ENCODE data around the gene GPBAR1. TPM values are rescaled to one million over a fixed set of nuclear protein-coding genes. Genes with fewer than 3 reads are reported as not detected.
"Not testable (repeated sequence)": the region's sequence is repeated elsewhere in the genome, so short reads cannot be mapped to it uniquely, and the experiment has no call there.

GPBAR1 gene
- polyA plus RNA-seq, 1 donor = 3.9 TPM

- WGBS (ENCODE audit: insufficient coverage, low lambda C conversion rate) = no CpG with 5 or more reads among the region's 15 CpGs
- Histone ChIP-seq H3K4me1 (ENCODE audit: control insufficient read depth, insufficient read depth, low read length) (peaks cover 44% of the 10 kb centered on the region), H3K4me3 (ENCODE audit: low read length) (no peak overlapping the region), H3K27ac (ENCODE audit: low read length) (no peak overlapping the region), H3K9me3 (ENCODE audit: control insufficient read depth, low read depth, low read length) (no peaks in the 10 kb centered on the region), H3K36me3 (ENCODE audit: control insufficient read depth, insufficient read depth, low read length) (peaks cover 52% of the 10 kb centered on the region), H3K27me3 (ENCODE audit: control insufficient read depth, insufficient read depth, low read length) (no peaks in the 10 kb centered on the region)
- DNase-seq = no peak
Measured at GRCh38 chr2:218266316-218266979, 5.6 kb downstream of the GPBAR1 start.

- peaks cover 45% of the 10 kb centered on the region for H3K4me1 ChIP-seq (ENCODE audit: control insufficient read depth, insufficient read depth, low read length)
- no peak for DNase-seq
- WGBS (ENCODE audit: insufficient coverage, low lambda C conversion rate) = no CpG with 5 or more reads among the region's 6 CpGs
- H3K9me3 ChIP-seq (ENCODE audit: control insufficient read depth, low read depth, low read length) = no peaks in the 10 kb centered on the region
- H3K27ac ChIP-seq (ENCODE audit: low read length) = no peak overlapping the region
- no peaks in the 10 kb centered on the region for H3K27me3 ChIP-seq (ENCODE audit: control insufficient read depth, insufficient read depth, low read length)
- peaks cover 55% of the 10 kb centered on the region for H3K36me3 ChIP-seq (ENCODE audit: control insufficient read depth, insufficient read depth, low read length)
- no peak overlapping the region for H3K4me3 ChIP-seq (ENCODE audit: low read length)
Measured at GRCh38 chr2:218267259-218267658, 6.4 kb downstream of the GPBAR1 start.

- Histone ChIP-seq H3K27me3 (ENCODE audit: control insufficient read depth, insufficient read depth, low read length) (no peaks in the 10 kb centered on the region), H3K36me3 (ENCODE audit: control insufficient read depth, insufficient read depth, low read length) (peaks cover 46% of the 10 kb centered on the region), H3K9me3 (ENCODE audit: control insufficient read depth, low read depth, low read length) (no peaks in the 10 kb centered on the region), H3K4me1 (ENCODE audit: control insufficient read depth, insufficient read depth, low read length) (peaks cover 24% of the 10 kb centered on the region), H3K27ac (ENCODE audit: low read length) (peak within 1 kb of the TSS; percentile 87), H3K4me3 (ENCODE audit: low read length) (peak within 1 kb of the TSS; percentile 84)
- DNase-seq = peak; percentile 100
- no CpG with 5 or more reads among the region's 64 CpGs for WGBS (ENCODE audit: insufficient coverage, low lambda C conversion rate)
Measured at GRCh38 chr2:218269900-218270720, 9.3 kb downstream of the GPBAR1 start, which contains the start of the genes AAMP and PNKD. Gene AAMP, minus strand, starts transcription at chr2:218270137. Its CDS starts 51 bp downstream, at chr2:218270086. Gene PNKD, plus strand, starts transcription at chr2:218270519. Its CDS starts 17 bp downstream, at chr2:218270536.

DNA sequence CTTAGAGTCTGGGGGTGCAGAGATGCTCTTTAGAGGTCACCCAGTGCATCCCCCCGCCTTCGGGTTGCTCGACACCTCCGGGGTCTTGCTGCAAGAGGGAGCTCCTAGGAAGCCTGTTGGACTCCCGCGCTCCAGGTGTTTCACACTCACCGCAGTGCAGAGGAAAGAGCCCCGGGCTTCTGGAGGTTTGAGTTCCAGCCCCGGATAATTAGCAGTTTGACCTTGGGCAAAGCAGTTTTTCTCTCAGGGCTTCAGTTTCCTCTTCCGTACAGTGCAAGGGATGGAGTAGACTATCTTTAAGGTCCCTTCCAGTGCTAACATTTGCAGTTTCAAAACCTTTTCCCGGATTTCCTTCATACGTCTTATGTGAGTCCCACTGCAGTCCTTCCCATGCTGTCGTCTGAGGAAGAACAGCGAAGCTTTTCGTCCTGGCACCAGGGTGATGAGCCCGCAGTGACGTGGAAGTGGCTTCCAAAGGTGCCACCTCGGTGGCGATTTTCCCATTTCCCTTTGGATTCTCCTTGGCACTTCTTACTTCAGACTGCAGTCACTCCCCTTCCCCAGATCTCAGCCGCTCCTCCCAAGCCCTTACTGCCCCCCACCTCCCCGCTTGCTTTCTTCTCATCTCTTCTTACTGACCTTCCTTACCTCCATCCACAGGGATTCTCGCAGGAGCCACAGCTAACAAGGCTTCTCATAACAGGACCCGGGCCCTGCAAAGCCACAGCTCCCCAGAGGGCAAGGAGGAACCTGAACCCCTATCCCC is 10.1 kb downstream of the GPBAR1 start:
- peaks cover 46% of the 10 kb centered on the region for H3K36me3 ChIP-seq (ENCODE audit: control insufficient read depth, insufficient read depth, low read length)
- 6% methylated on average over 3 of the region's 23 CpGs for WGBS (ENCODE audit: insufficient coverage, low lambda C conversion rate)
- DNase-seq = peak in 1 of 2 donors; percentile 53
- H3K9me3 ChIP-seq (ENCODE audit: control insufficient read depth, low read depth, low read length) = no peaks in the 10 kb centered on the region
- H3K4me1 ChIP-seq (ENCODE audit: control insufficient read depth, insufficient read depth, low read length) = peaks cover 19% of the 10 kb centered on the region
- H3K27me3 ChIP-seq (ENCODE audit: control insufficient read depth, insufficient read depth, low read length) = no peaks in the 10 kb centered on the region
- peak overlapping the region; percentile 65 for H3K27ac ChIP-seq (ENCODE audit: low read length)
- peak overlapping the region; percentile 69 for H3K4me3 ChIP-seq (ENCODE audit: low read length)

GRCh38 chr2:218271487-218271797 is 10.6 kb downstream of the GPBAR1 start:
- Histone ChIP-seq H3K4me1 (ENCODE audit: control insufficient read depth, insufficient read depth, low read length) (peaks cover 19% of the 10 kb centered on the region), H3K27me3 (ENCODE audit: control insufficient read depth, insufficient read depth, low read length) (no peaks in the 10 kb centered on the region), H3K27ac (ENCODE audit: low read length) (peak overlapping the region; percentile 65), H3K4me3 (ENCODE audit: low read length) (peak overlapping the region; percentile 69), H3K36me3 (ENCODE audit: control insufficient read depth, insufficient read depth, low read length) (peaks cover 46% of the 10 kb centered on the region), H3K9me3 (ENCODE audit: control insufficient read depth, low read depth, low read length) (no peaks in the 10 kb centered on the region)
- peak in 1 of 2 donors; percentile 52 for DNase-seq
- WGBS (ENCODE audit: insufficient coverage, low lambda C conversion rate) = 0% methylated on average over 1 of the region's 4 CpGs

DNA sequence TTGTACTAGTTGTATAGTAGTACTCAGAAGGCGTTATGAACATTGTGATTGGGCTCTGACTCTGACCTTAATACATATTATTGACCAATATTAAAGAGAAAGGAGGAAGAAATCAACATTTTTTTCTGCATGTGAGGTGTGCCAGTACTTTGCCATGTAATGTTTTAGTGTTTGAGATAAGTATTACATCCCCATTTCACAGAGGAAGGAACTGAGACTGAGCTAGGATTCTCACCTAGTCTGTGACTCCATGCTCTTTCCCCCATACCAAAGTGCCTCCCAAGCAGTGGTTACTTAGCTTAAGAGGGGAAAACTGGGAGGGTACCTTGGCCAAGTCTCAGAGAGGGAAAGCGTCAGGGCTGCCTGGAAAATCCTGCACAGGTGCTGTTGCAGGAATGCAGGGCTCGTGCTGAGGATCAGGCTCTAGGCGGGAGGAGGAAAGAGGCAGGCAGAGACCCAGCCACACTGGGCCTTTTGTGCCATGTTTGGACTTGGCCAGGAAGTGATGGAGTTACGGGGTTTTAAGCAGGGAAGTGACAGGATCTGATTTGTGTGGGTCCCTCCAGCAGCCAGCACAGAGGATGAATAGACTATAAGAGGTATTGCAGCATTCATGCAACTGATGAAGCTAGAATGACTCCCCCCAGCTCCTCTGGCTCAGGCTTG is 11.2 kb downstream of the GPBAR1 start:
- DNase-seq = no peak
- WGBS (ENCODE audit: insufficient coverage, low lambda C conversion rate) = no CpG with 5 or more reads among the region's 5 CpGs
- H3K36me3 ChIP-seq (ENCODE audit: control insufficient read depth, insufficient read depth, low read length) = peaks cover 46% of the 10 kb centered on the region

DNA sequence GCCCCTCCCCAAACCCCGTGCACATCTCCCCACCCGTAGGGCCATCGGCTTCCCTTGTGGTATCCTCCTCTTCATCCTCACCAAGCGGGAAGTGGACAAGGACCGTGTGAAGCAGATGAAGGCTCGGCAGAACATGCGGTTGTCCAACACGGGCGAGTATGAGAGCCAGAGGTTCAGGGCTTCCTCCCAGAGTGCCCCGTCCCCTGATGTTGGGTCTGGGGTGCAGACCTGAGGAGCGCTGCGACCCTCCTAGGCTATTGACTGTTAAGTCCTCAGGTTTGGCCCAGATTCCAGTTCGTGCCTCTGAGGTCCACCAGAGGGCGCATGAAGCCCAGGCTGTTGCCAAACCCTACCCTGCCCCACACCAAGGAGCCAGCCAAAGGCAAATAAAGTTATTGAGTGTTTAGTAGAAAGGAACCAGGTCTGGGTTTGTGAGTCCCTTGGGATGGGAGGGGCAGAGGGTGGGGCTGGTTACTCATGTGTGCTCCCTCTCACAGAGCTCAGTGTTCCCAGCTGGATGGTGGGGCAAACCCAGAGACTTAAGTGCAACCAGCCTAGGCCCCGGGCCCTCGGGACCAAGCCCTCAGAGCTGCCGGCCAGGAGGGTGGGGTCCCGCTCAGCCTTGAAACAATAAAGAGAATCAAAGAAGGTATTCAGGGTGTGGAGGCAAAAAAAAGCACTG is 11.9 kb downstream of the GPBAR1 start:
- no CpG with 5 or more reads among the region's 18 CpGs for WGBS (ENCODE audit: insufficient coverage, low lambda C conversion rate)
- no peak overlapping the region for H3K4me3 ChIP-seq (ENCODE audit: low read length)
- H3K27ac ChIP-seq (ENCODE audit: low read length) = peak overlapping the region; percentile 65
- no peaks in the 10 kb centered on the region for H3K9me3 ChIP-seq (ENCODE audit: control insufficient read depth, low read depth, low read length)
- H3K27me3 ChIP-seq (ENCODE audit: control insufficient read depth, insufficient read depth, low read length) = no peaks in the 10 kb centered on the region
- peaks cover 19% of the 10 kb centered on the region for H3K4me1 ChIP-seq (ENCODE audit: control insufficient read depth, insufficient read depth, low read length)
- peak; percentile 87 to 90 for DNase-seq
- H3K36me3 ChIP-seq (ENCODE audit: control insufficient read depth, insufficient read depth, low read length) = peaks cover 46% of the 10 kb centered on the region

More for the DNA sequence above, 11.2 kb downstream of the GPBAR1 start:
- Histone ChIP-seq H3K4me3 (ENCODE audit: low read length) (peak overlapping the region; percentile 69), H3K9me3 (ENCODE audit: control insufficient read depth, low read depth, low read length) (no peaks in the 10 kb centered on the region), H3K4me1 (ENCODE audit: control insufficient read depth, insufficient read depth, low read length) (peaks cover 19% of the 10 kb centered on the region), H3K27me3 (ENCODE audit: control insufficient read depth, insufficient read depth, low read length) (no peaks in the 10 kb centered on the region), H3K27ac (ENCODE audit: low read length) (peak overlapping the region; percentile 65)

DNA sequence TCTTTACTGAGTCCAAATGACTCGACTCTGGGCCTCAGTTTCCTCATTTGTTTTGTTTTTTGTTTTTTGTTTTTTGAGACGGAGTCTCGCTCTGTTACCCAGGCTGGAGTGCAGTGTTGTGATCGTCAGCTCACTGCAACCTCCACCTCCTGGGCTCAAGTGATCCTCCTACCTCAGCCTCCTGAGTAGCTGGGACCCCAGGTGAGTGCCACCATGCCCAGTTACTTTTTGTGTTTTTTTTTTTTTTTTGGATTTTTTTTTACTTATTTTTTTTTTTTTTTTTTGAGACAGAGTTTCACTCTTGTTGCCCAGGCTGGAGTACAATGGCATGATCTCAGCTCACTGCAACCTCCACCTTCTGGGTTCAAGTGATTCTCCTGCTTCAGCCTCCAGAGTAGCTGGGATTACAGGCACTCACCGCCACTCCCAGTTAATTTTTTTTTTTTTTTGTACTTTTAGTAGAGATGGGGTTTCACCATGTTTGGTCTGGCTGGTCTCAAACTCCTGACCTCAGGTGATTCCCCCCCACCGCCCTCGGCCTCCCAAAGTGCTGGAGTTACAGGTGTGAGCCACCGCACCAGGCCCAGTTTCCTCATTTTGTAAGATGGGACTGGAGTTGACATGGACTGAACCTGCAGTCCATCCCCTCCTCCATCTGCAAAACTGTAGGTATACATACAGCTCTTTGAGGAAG is 12.5 kb downstream of the GPBAR1 start:
- peak overlapping the region; percentile 65 for H3K27ac ChIP-seq (ENCODE audit: low read length)
- not testable (repeated sequence) for H3K27me3 ChIP-seq (ENCODE audit: control insufficient read depth, insufficient read depth, low read length); H3K4me3 ChIP-seq (ENCODE audit: low read length); H3K9me3 ChIP-seq (ENCODE audit: control insufficient read depth, low read depth, low read length); DNase-seq
- H3K4me1 ChIP-seq (ENCODE audit: control insufficient read depth, insufficient read depth, low read length) = peaks cover 19% of the 10 kb centered on the region
- peaks cover 52% of the 10 kb centered on the region for H3K36me3 ChIP-seq (ENCODE audit: control insufficient read depth, insufficient read depth, low read length)
- 33% methylated on average over 1 of the region's 8 CpGs for WGBS (ENCODE audit: insufficient coverage, low lambda C conversion rate)

DNA sequence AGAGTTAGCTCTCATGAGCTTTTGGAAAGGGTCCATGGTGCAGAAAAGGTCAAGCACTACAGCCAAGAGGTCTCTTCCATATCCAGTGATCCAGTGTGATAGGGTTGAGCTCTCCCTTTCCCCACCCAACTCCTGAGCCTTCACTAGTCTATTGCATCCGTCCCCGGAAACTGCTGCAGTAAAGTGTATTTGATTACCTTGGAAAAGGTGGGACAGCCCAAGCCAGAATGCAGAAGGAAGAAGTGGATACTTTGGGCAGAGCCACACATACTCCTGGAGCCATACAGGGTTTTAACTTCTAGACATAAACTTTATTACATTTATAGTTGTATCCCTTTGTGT is 13.1 kb downstream of the GPBAR1 start:
- Histone ChIP-seq H3K27me3 (ENCODE audit: control insufficient read depth, insufficient read depth, low read length) (no peaks in the 10 kb centered on the region), H3K4me3 (ENCODE audit: low read length) (no peak overlapping the region), H3K27ac (ENCODE audit: low read length) (peak overlapping the region; percentile 30), H3K36me3 (ENCODE audit: control insufficient read depth, insufficient read depth, low read length) (peaks cover 57% of the 10 kb centered on the region), H3K4me1 (ENCODE audit: control insufficient read depth, insufficient read depth, low read length) (peaks cover 19% of the 10 kb centered on the region), H3K9me3 (ENCODE audit: control insufficient read depth, low read depth, low read length) (no peaks in the 10 kb centered on the region)
- WGBS (ENCODE audit: insufficient coverage, low lambda C conversion rate) = no CpG with 5 or more reads among the region's 2 CpGs
- DNase-seq = no peak
